Measurements from ENCODE around the gene PARP11. TPM values are rescaled to one million over a fixed set of nuclear protein-coding genes. Genes with fewer than 3 reads are reported as not detected.
"Not testable (repeated sequence)": the region's sequence is repeated elsewhere in the genome, so short reads cannot be mapped to it uniquely, and the experiment has no call there.

The PARP11 gene
- total RNA-seq, 4 donors from 2014 or later = 3.9 to 10.0 (median 6.2) TPM

- peaks cover 0 to 37% of the 10 kb centered on the region in 2 donors for H3K36me3 ChIP-seq
- no peak overlapping the region for H3K4me3 ChIP-seq
- ATAC-seq = no peak
- no peak for TF ChIP-seq POLR2AphosphoS5 (IDR thresholded peaks at IDR 0.05)
- H3K9me3 ChIP-seq = peaks cover 0 to 9% (median 0%) of the 10 kb centered on the region in 3 donors
- H3K27me3 ChIP-seq = no peaks in the 10 kb centered on the region
- H3K4me1 ChIP-seq = no peaks in the 10 kb centered on the region
- 97 to 100% methylated on average over 4 to 6 of the region's 6 CpGs for WGBS, 2 donors (ENCODE audit: low coverage in 1 of 2)
- no peak overlapping the region for H3K27ac ChIP-seq
Observed at GRCh38 chr12:3863756-3864155, 9.4 kb downstream of the PARP11 start.

- Histone ChIP-seq H3K9me3 (peaks cover 0 to 8% (median 0%) of the 10 kb centered on the region in 3 donors), H3K36me3 (peaks cover 0 to 6% of the 10 kb centered on the region in 2 donors), H3K27ac (no peak overlapping the region), H3K4me1 (no peaks in the 10 kb centered on the region), H3K4me3 (no peak overlapping the region), H3K27me3 (no peaks in the 10 kb centered on the region)
- no peak for ATAC-seq
- WGBS, 2 donors (ENCODE audit: low coverage in 1 of 2) = 90% methylated on average over 5 of the region's 5 CpGs
- no peak for TF ChIP-seq CTCF (IDR thresholded peaks at IDR 0.05)
- TF ChIP-seq POLR2A (IDR thresholded peaks at IDR 0.05) = no peak
- no peak for TF ChIP-seq POLR2AphosphoS5 (IDR thresholded peaks at IDR 0.05)
- no peak for TF ChIP-seq EP300 (IDR thresholded peaks at IDR 0.05)
Observed at GRCh38 chr12:3842517-3842916, 30.7 kb downstream of the PARP11 start.

DNA sequence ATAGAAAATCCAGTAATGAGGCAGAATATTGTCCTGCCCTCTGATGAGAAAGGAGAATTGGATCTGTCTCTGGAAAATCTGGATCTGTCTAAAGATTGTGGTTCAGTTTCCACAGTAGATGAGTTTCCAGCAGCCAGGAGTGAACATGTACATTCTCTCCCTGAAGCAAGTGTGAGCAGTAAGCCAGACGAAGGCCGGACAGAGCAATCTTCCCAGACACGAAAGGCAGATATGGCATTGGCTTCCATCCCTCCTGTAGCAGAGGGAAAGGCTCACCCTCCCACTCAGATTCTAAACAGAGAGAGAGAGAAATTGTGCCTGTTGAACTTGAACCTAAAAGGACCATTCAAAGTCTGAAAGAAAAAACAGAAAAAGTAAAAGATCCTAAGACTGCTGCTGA, 31.4 kb downstream of the PARP11 start:
- peaks cover 0 to 6% of the 10 kb centered on the region in 2 donors for H3K36me3 ChIP-seq
- no peaks in the 10 kb centered on the region for H3K4me1 ChIP-seq
- H3K9me3 ChIP-seq = peaks cover 0 to 2% (median 0%) of the 10 kb centered on the region in 3 donors
- ATAC-seq = no peak
- H3K27ac ChIP-seq = no peak overlapping the region
- WGBS, 2 donors (ENCODE audit: low coverage in 1 of 2) = 60% methylated on average over 2 of the region's 3 CpGs; no CpG with 5 or more reads in 1 of the 2 donors
- no peak for TF ChIP-seq POLR2A (IDR thresholded peaks at IDR 0.05)
- no peak for TF ChIP-seq EP300 (IDR thresholded peaks at IDR 0.05)
- TF ChIP-seq POLR2AphosphoS5 (IDR thresholded peaks at IDR 0.05) = no peak
- no peak for TF ChIP-seq CTCF (IDR thresholded peaks at IDR 0.05)
- H3K4me3 ChIP-seq = no peak overlapping the region
- no peaks in the 10 kb centered on the region for H3K27me3 ChIP-seq

DNA sequence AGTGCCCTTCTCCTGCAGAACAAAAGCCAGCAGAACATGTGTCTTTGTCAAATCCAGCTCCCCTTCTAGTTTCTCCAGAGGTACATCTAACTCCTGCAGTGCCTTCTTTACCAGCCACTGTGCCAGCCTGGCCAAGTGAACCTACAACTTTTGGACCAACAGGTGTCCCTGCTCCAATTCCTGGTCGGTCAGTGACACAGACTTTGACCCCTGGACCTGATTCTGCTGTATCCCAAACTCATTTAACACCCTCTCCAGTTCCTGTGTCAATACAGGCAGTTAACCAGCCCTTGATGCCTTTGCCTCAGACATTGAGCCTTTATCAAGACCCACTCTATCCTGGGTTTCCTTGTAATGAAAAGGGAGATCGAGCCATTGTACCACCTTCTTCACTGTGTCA, 32.4 kb downstream of the PARP11 start:
- H3K4me1 ChIP-seq, H3K9me3 ChIP-seq, H3K27me3 ChIP-seq, ATAC-seq, H3K27ac ChIP-seq, H3K36me3 ChIP-seq, H3K4me3 ChIP-seq: not testable (repeated sequence)
- 71 to 100% methylated on average over 1 to 2 of the region's 2 CpGs for WGBS, 2 donors (ENCODE audit: low coverage in 1 of 2)

DNA sequence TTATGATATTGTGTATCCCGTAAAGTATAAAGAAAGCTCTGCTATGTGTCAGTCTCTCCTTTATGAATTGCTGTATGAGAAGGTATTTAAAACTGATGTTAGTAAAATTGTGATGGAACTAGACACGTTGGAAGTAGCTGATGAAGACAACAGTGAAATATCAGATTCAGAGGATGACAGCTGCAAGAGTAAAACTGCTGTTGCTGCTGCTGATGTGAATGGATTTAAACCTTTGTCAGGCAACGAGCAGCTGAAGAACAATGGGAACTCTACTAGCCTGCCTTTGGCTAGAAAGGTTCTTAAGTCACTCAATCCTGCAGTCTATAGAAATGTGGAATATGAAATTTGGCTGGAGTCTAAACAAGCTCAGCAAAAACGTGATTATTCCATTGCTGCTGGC, 33.5 kb downstream of the PARP11 start:
- H3K36me3 ChIP-seq, ATAC-seq, H3K27me3 ChIP-seq, H3K9me3 ChIP-seq, H3K4me3 ChIP-seq, H3K4me1 ChIP-seq, H3K27ac ChIP-seq: not testable (repeated sequence)
- WGBS, 2 donors (ENCODE audit: low coverage in 1 of 2) = 86 to 94% methylated on average over 4 of the region's 4 CpGs

DNA sequence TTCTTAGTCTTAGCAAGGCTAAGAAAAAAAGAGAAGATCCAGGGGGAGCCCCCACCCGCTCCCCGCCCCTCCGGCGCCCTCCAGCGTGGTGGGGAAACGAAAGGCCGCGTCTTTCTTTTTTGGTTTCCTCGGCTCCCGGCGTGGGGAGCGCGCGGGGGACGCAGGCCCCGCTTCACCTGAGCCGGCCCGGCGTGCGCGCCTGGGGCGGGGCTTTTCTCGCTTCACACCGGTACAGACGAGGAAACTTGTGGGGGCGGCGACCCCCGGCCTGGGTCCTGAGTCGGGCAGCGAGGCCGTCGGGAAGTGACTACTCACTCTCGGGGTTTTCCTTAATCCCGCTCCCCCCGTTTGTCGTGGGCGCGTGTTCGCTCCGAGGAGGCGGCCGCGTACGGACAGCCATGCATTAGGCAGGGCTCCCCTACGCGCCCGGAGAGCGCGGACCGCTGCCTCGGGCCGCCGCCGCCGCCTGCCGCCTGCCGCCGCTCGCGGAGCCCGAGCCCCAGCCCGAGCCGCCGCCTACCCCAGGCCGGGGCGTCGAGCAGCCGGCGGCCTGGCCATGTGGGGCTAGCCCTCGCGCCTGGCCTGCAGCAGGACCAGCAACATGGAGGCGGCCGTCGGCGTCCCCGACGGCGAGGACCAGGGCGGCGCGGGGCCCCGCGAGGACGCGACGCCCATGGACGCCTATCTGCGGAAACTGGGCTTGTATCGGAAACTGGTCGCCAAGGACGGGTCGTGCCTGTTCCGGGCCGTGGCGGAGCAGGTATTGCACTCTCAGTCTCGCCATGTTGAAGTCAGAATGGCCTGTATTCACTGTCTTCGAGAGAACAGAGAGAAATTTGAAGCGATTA, 34.3 kb downstream of the PARP11 start:
- H3K4me1 ChIP-seq, H3K27me3 ChIP-seq, H3K27ac ChIP-seq, ATAC-seq, H3K9me3 ChIP-seq, H3K36me3 ChIP-seq: not testable (repeated sequence)
- H3K4me3 ChIP-seq = peak overlapping the region in 1 of 2 donors; percentile 20
- WGBS, 2 donors (ENCODE audit: low coverage in 1 of 2) = 69 to 77% methylated on average over 8 to 27 of the region's 98 CpGs

GRCh38 chr12:3838076-3838475, 35.1 kb downstream of the PARP11 start:
- 65 to 67% methylated on average over 1 of the region's 1 CpG for WGBS, 2 donors (ENCODE audit: low coverage in 1 of 2)
- H3K4me3 ChIP-seq = no peak overlapping the region
- no peak for ATAC-seq

More at GRCh38 chr12:3838076-3838475, 35.1 kb downstream of the PARP11 start:
- Histone ChIP-seq H3K27me3 (no peaks in the 10 kb centered on the region), H3K27ac (no peak overlapping the region), H3K4me1 (no peaks in the 10 kb centered on the region), H3K9me3 (no peaks in the 10 kb centered on the region), H3K36me3 (peaks cover 0 to 6% of the 10 kb centered on the region in 2 donors)
- no peak for TF ChIP-seq POLR2AphosphoS5 (IDR thresholded peaks at IDR 0.05)
- no peak for TF ChIP-seq EP300 (IDR thresholded peaks at IDR 0.05)
- no peak for TF ChIP-seq POLR2A (IDR thresholded peaks at IDR 0.05)
- no peak for TF ChIP-seq CTCF (IDR thresholded peaks at IDR 0.05)

All from gastroesophageal sphincter (tissue), 4 donors.